HG03378 (cell line): ENCODE measurements around the gene DOCK1.

ENCODE experiments used
- ATAC-seq: cut with Tn5 transposase; IDR thresholded peaks from one replicate; pipeline ENCODE4 v1.9.1; 2021; ENCODE audit warnings: mild to moderate bottlenecking, moderate library complexity; ENCODE audit not compliant: unreplicated experiment

Gene DOCK1

GRCh38 chr10:127250031-127250430, 344.8 kb downstream of the DOCK1 start:
- no peak for ATAC-seq

- no peak for ATAC-seq
These were observed 347.6 kb downstream of the DOCK1 start for GRCh38 chr10:127252818-127253217.

DNA sequence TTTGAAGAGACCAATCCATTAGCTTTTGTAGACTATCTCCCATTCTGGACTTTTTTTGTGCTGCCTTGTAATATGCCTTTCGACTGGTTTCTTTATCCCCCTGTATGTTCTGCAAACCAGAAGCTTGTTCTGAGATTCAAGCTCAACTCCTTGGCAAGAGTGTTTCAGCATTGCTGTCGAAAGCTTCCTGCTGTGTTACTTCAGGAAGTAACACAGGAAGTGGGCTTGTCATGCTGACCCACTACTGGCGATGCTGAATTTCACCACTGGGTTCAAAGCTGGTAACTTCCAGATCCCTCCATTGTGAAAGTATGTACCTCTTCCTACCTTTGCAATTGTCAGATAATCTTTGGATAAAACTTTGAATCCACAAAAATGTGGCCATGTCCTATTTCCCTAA, 349.0 kb downstream of the DOCK1 start:
- ATAC-seq, result no peak

- no peak for ATAC-seq
These were observed 352.2 kb downstream of the DOCK1 start for GRCh38 chr10:127257395-127257794.

- no peak for ATAC-seq
These were observed 354.1 kb downstream of the DOCK1 start for GRCh38 chr10:127259347-127259746.

GRCh38 chr10:127262606-127263005, 357.4 kb downstream of the DOCK1 start:
- no peak for ATAC-seq

DNA sequence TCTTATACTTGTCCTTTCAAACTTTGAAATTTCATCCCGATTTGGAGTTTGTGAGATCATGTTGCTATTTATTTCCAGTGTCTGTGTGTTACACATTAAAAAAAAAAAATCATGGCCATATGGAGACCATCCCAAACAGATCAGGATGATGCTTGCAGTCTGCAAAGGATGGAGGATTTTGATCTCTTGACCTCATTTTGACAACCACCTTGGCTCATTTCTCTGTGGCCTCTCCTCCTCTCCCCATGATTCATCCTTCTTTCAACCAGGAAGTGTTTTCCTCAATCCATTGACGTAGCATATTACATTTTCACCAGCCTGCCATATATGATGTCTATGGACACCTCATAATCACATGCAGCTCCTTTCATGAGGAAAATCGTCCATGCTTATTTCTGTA, 360.1 kb downstream of the DOCK1 start:
- ATAC-seq, result no peak

DNA sequence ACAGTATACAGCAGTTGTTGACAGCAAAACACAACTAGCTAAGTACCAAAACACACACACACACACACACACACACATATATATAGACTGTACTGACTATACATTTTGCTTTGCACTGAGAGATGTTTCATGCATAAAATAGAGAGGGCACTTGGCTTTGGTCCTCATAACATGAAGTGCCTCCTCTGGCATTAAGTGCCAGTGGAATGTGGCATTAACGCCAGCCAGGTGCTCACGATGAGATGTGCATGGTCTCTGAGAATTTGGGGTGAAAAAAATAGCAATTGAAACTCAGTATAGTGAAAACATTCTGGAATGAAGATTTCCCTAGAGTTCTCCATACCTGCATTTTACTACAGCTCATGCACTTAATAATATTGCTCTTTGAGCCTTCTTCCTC, 361.2 kb downstream of the DOCK1 start:
- ATAC-seq, result no peak

DNA sequence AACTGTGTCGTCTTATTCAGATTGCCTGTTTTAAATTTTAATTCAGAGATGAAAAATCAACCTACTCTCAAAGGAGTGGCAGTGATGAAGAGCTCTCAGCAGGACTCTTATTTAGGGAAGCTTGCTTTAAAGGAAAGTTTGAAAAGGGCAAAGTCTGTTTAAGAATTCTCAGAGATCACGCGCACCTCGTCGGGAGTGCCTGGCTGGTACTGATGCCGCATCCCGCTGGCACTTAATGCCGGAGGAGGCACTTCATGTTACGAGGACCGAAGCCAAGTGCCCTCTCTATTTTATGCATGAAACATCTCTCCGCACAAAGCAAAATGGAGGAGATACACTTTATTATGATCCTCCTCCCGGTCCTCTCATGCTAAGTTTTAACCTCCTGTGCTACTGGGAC, 362.2 kb downstream of the DOCK1 start:
- ATAC-seq, result no peak

DNA sequence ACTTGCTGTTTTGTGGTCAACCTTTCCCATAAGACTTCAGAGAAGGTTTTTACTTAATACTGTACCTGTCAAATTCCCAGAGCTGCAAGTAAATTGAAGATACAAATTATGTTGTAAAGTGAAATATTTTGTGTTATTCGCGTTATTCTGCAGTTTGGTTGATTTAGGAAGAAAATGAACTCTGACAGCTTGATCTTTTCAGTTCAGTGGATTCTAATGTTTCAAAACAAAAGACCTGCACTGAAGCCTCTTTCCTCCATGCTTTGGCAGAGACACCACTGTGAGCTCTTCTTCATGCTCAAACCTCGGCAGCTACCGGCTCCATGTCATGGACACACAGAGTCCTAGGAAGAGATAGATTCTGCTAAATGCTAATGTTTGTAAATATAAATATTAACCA, 366.8 kb downstream of the DOCK1 start:
- no peak for ATAC-seq

- ATAC-seq, result no peak
These were observed 370.0 kb downstream of the DOCK1 start for GRCh38 chr10:127275272-127275671.

- ATAC-seq, result no peak
These were observed 370.7 kb downstream of the DOCK1 start for GRCh38 chr10:127275793-127276450.

DNA sequence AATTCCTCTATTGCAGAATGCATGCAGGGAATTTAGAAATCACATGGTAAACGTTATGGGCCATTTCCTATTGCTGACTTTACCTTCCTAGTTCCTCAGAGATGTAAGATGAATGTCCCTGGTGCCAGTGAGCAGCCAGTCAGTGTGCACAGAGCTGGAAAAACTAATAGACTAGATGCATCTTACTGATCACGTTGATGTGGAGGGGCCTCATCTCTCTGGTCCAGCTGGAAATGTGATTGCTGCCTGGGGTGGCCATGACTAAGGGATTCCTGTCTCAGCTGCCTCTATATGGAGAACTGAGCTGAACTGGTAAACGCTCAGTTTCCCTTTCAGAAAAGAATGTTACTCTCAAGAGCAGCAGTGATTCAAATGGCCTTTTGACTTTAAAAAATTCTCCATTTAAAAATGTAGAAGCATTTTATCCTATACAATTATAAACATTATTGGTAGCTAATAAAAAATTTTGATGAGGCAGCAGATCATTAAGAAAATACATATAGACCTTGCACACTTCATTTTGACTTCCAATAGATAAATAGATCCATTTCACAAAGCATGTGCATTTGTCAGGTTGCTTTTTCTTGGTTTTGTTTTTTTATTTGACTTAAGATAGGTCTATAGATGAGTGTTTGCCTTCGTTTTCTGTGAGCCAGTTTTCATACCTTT, 371.7 kb downstream of the DOCK1 start:
- ATAC-seq, result no peak

DNA sequence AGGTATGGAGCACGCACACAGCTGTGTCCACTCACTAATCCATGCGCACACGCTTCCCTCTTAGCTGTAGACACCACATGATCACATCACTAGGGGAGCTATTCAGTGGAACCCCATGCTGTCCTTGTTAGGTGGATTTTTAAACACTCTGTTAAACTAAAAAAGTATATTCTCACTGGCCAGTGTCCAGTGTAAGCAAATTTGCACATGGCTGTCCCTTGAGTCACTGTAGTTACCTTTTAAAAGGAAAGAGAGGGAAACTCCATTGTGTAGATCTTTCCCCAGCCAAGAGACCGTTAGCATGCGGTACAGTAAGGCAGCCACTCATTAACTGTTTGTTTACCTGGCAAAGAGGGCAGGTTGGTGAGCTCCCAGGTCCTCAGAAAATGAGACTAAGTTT, 372.8 kb downstream of the DOCK1 start:
- no peak for ATAC-seq

DNA sequence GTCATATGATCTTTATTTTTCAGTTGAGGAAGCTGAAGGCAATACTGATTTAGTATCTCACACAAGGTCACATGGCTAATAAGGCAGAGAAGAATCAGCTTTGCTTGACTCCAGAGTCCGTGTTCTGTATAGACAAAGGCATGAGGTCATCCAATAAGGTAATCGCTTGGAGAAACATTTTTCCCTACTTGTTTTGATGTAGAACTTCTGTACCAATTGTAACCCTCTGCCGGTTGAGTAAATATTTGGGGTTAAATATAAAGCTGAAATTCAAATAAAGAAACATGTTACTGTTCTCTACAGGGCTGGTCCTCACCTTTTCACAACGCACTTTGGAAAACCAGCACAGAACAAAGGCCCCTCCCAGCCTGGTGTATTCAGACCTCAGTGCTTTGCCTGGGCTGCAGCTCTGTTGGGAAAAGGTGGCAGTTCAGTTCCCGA, 374.1 kb downstream of the DOCK1 start:
- ATAC-seq, result no peak

DNA sequence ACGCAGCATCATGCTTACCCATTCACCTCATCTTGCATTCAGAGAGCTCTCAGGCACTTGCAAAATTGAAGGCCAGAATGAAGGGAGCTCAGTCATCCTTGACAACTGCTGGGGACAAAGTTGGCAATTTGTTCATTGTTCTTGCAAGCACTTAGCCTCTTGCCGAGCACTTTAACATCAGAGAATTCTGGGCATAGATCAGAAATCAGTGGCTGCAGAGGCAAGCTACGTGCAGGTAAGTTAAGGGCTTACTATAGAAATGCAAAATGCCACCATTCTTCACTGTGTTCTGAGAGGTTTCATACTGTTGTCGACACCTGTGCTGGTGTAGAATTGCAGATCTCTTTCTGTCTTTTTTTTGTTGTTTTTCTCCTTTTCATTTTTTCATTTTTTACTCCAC, 375.2 kb downstream of the DOCK1 start:
- ATAC-seq, result no peak

DNA sequence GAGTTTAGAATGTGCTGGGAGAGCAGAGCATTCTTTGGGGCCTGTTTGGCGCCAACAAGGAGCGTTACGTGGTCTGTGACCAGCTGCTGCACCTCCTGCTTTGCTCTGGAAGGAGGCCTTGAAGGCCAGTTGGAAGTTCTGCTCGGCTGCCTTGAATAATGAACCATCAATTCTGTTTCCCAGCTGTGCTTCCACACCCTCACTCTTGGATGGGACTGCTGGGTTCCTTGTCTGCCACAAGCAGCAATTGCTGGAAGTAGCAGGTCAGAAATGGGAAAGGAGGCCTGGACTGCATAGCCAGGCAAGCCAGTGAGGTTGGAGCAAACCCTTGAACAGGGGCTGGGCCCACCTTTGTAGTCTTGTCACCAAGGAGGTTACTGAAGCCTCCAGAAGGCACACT, 377.8 kb downstream of the DOCK1 start:
- ATAC-seq, result no peak

- ATAC-seq, result no peak
These were observed 378.3 kb downstream of the DOCK1 start for GRCh38 chr10:127283576-127283975.

DNA sequence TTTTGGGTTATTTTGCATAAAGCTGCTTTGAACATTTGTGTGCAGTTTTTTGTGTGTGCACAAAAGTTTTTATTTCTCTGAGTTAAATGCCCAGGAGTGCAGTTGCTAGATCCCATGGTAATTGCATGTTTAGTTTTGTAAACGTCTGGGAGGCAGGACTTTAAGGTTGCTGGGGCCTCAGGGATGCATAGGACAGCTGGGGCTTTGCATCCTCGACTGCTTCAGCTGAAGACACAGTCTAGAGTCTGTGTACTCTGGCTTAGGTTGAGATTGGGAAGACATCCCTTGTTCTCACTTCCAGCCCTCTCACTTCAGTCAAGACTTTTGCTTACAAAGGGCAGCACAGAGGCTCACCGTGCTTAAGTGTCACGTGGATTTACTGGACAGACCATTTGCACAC, 385.6 kb downstream of the DOCK1 start:
- ATAC-seq, result no peak

DNA sequence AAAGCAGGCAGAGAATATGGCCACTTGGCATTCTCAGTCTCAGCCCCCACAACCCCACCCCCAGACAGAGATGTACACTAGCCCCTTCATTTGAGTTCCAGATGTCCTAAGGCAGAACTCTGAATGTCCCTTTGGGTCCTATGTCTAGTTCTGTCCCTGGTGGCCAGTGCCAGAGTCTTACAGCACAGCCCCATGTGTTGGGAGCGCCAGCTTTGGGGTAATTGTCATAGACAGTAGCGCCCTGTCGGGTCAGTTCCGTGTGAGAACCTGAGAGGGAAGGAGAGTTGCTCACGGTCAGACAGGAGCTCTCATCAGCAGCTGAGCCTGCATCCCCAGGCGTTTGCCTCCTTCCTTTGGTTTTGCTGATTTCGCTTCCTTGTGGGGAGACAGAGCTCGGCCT, 386.1 kb downstream of the DOCK1 start:
- ATAC-seq, result no peak

DNA sequence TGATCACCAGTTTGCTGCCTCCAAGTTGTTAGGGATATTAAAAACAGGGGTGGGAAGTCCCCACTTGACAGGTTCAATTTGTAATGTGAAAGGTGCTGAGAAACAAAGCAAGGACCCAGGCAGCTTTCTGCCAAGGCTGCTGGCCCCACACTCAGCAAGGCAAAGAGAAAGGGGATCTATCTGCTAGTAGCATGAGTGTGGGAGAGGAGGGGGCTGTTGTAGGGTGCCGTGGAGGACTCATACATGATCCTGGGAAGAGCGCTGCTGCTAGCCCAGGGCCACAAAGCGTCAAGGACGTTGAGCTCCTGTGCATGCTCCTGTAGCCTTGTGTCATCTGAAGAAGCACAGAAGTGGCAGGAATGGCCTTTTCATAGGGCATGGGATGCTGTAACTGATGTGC, 387.7 kb downstream of the DOCK1 start:
- ATAC-seq, result no peak

DNA sequence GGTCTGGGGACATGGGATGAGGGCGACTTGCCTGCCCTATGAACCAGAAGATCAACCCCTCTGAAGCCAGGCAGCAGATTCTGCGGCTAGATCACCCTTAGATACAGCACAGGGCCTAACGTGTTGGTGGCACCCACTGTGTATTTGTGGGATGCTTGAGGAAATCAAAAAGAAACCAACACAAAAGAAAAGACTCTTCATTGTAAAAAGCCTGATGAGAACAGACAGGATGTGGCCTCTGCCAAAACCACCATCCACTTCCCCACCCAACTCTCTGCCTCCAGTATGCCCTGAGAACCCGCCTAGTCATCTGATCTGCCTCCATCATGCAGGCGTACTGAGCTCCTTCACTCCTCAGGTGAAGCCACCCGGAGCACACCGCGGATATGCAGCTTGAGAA, 388.4 kb downstream of the DOCK1 start:
- no peak for ATAC-seq

GRCh38 chr10:127296696-127297095, 391.5 kb downstream of the DOCK1 start:
- no peak for ATAC-seq
